Pancreas (tissue), 10 donors: ENCODE measurements around the gene PCYT1A. TPM values are rescaled to one million over a fixed set of nuclear protein-coding genes. Genes with fewer than 3 reads are reported as not detected.
"Not testable (repeated sequence)": the region's sequence is repeated elsewhere in the genome, so short reads cannot be mapped to it uniquely, and the experiment has no call there.

ENCODE experiments used
- ATAC-seq, 4 donors: fragments of 200-7000 bp; cut with Tn5 transposase; one replicate each; pipeline versions ENCODE4 v1.8.0 to v1.9.1; 2020; ENCODE audit warnings: mild to moderate bottlenecking in 4 of 4, moderate library complexity in 4 of 4
- DNase-seq, 6 donors: peaks; one replicate each; pipeline ENCODE4 v3.0.0-alpha.2; 2020
- FAIRE-seq: peaks from 2 replicates; lab custom pipeline; 2012; peaks lifted over from hg19 to GRCh38; lab: Jason Lieb, UNC
- H3K27ac ChIP-seq, 4 donors: fragments of 200-600 bp; sonication (generic); 1 replicate in 3 of 4; 2 replicates in 1 of 4; pipeline versions ENCODE4 v1.5.0 to v1.8.0; 2020
- H3K27me3 ChIP-seq, 4 donors: fragments of 200-600 bp; one replicate each; pipeline ENCODE4 v1.8.0; 2021
- H3K36me3 ChIP-seq, 3 donors: fragments of 200-600 bp; sonication (generic) in 1 of 3; one replicate each; pipeline versions ENCODE4 v1.5.0 to v1.8.0; 2020 to 2021
- H3K4me1 ChIP-seq, 3 donors: fragments of 200-600 bp; one replicate each; pipeline ENCODE4 v1.8.0; 2021
- H3K4me3 ChIP-seq, 4 donors: fragments of 200-600 bp; sonication (generic) in 2 of 4; one replicate each; pipeline versions ENCODE4 v1.5.0 to v1.8.0; 2020 to 2021
- H3K9me3 ChIP-seq, 4 donors: fragments of 200-600 bp; one replicate each; pipeline ENCODE4 v1.8.0; 2021
- CTCF ChIP-seq, 4 donors: fragments of 200-600 bp; sonication (generic) in 3 of 4; IDR thresholded peaks; one replicate each; pipeline versions ENCODE4 v1.5.0 to v1.8.0; 2021; ENCODE audit warnings: antibody characterized with exemption in 4 of 4
- WGBS, 2 donors: extraction: QIAGEN DNeasy Blood & Tissue Kit; methylation state at CpG; one replicate each; pipeline ENCODE4 v1.1.7; 2013; 5-methylcytosine and 5-hydroxymethylcytosine counted together
- intact Hi-C, 3 donors: fragments of 100-400 bp; cut with DNase I; formaldehyde crosslinking; loops; one replicate each; pipeline versions ENCODE4 v1.11.1 to v1.14.2; 2022
- polyA plus RNA-seq, 2 donors: library from polyadenylated mRNA; stranded (reverse); fragments of 200-250 nt; gene quantifications; one replicate each; pipeline ENCODE4 v1.2.3, GENCODE V29; 2013
- total RNA-seq, 6 donors: library from RNA; stranded (reverse); fragmentation: NEBNext Ultra II Directional in 4 of 6; extraction: Animal tissue kit (Norgen Biotek cat#: 25700) in 4 of 6; gene quantifications; one replicate each; pipeline versions ENCODE4 v1.2.1 to v1.2.4, GENCODE V29; 2021 to 2023
- donor health status: healthy with polysubstance abuse.
- donor health status: DM: no; HTN: no; CAD: no; lungs with moderate emphysema.
- donor health status: DM: no; HTN: no; CAD: no.
- donor health status: control.
- donor health status: control.
- donor health status: Bipolar disorder and iron deficiency.
- donor health status: DM: yes; HTN: yes; CAD: no.
- donor health status: DM: no; HTN: no; CAD: no.
- donor health status: DM: no; HTN: no; CAD: no.
- donor health status: DM: yes; HTN: yes; CAD: no.

PCYT1A gene
- total and polyA plus RNA-seq, 8 donors: 14.1 to 26.0 (median 16.5) TPM

- Histone ChIP-seq H3K27me3 (no peaks in the 10 kb centered on the region), H3K4me1 (no peaks in the 10 kb centered on the region), H3K27ac (no peak overlapping the region), H3K9me3 (no peaks in the 10 kb centered on the region), H3K36me3 (no peaks in the 10 kb centered on the region), H3K4me3 (peak overlapping the region in 2 of 4 donors; percentile 13 to 41)
- WGBS, 2 donors: 31 to 38% methylated on average over 41 to 49 of the region's 49 CpGs
- no peak for FAIRE-seq
- TF ChIP-seq CTCF (IDR thresholded peaks at IDR 0.05): no peak
- peak in 4 of 6 donors; percentile 50 to 80 (median 69) for DNase-seq
- intact Hi-C loops: no loop called here
- peak; percentile 55 to 67 (median 62) for ATAC-seq
Observed at GRCh38 chr3:196207833-196208607, 79.5 kb downstream of the PCYT1A start.

GRCh38 chr3:196207159-196207832 lies 80.2 kb downstream of the PCYT1A start:
- H3K36me3 ChIP-seq: no peaks in the 10 kb centered on the region
- FAIRE-seq (no peak), DNase-seq (peak in 4 of 6 donors; percentile 27 to 85 (median 43)), ATAC-seq (peak; percentile 22 to 70 (median 43))
- no peaks in the 10 kb centered on the region for H3K27me3 ChIP-seq
- no peaks in the 10 kb centered on the region for H3K9me3 ChIP-seq
- no peaks in the 10 kb centered on the region for H3K4me1 ChIP-seq
- intact Hi-C loops: no loop called here
- WGBS, 2 donors: 10 to 32% methylated on average over 16 to 51 of the region's 70 CpGs
- no peak overlapping the region for H3K27ac ChIP-seq
- H3K4me3 ChIP-seq: peak overlapping the region in 2 of 4 donors; percentile 14 to 40
- TF ChIP-seq CTCF (IDR thresholded peaks at IDR 0.05): no peak

DNA sequence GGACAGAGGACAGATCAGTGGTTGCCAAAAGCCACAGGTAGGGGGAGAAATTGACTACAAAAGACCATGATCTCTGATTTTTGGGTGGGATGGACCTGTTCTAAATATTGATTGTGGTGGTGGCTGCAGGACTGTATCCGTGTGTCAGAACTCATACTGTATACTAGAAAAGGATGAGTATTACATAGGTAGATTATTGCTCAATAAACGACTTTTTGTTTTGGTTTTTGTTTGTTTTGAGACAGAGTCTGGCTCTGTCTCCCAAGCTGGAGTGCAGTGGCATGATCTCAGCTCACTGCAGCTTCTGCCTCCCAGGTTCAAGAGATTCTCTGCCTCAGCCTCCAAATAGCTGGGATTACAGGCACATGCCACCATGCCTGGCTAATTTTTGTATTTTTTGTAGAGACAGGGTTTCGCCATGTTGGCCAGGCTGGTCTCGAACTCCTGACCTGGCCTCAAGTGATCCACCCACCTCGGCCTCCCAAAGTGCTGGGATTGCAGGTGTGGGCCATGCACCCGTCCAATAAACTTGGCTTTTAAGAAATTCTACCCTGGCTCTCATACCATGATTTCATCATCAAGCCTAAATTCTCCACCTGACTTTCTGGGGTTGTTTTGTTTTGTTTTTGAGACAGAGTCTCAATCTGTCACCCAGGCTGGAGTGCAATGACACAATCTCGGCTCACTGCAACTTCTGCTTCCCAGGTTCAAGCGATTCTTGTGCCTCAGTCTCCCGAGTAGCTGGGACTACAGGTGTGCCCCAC lies 81.9 kb downstream of the PCYT1A start:
- WGBS, 2 donors: 80 to 86% methylated on average over 9 of the region's 9 CpGs
- ATAC-seq, H3K36me3 ChIP-seq, DNase-seq, intact Hi-C loops, H3K9me3 ChIP-seq, H3K4me1 ChIP-seq, H3K27ac ChIP-seq, FAIRE-seq, H3K27me3 ChIP-seq, H3K4me3 ChIP-seq: not testable (repeated sequence)

- intact Hi-C loops: no loop called here
- DNase-seq: no peak
- no peak for FAIRE-seq
- Histone ChIP-seq H3K36me3 (no peaks in the 10 kb centered on the region), H3K9me3 (no peaks in the 10 kb centered on the region), H3K4me1 (no peaks in the 10 kb centered on the region), H3K4me3 (no peak overlapping the region), H3K27me3 (no peaks in the 10 kb centered on the region), H3K27ac (no peak overlapping the region)
- 81% methylated on average over 3 of the region's 3 CpGs for WGBS, 2 donors
- no peak for TF ChIP-seq CTCF (IDR thresholded peaks at IDR 0.05)
- no peak for ATAC-seq
Observed at GRCh38 chr3:196203846-196204245, 83.7 kb downstream of the PCYT1A start.

GRCh38 chr3:196202516-196202970 lies 85.0 kb downstream of the PCYT1A start:
- ATAC-seq (peak in 3 of 4 donors; percentile 19 to 76 (median 69)), FAIRE-seq (no peak), DNase-seq (no peak)
- H3K27me3 ChIP-seq: no peaks in the 10 kb centered on the region
- H3K27ac ChIP-seq: no peak overlapping the region
- H3K4me3 ChIP-seq: no peak overlapping the region
- 57 to 58% methylated on average over 21 of the region's 21 CpGs for WGBS, 2 donors
- TF ChIP-seq CTCF (IDR thresholded peaks at IDR 0.05): no peak
- H3K36me3 ChIP-seq: no peaks in the 10 kb centered on the region
- H3K9me3 ChIP-seq: no peaks in the 10 kb centered on the region
- intact Hi-C loops: no loop called here
- H3K4me1 ChIP-seq: no peaks in the 10 kb centered on the region
